Mucosa of descending colon (tissue), 3 donors: ENCODE results near the gene CSGALNACT2. TPM values are rescaled to one million over a fixed set of nuclear protein-coding genes. Genes with fewer than 3 reads are reported as not detected.

Source experiments
- ATAC-seq: fragments of 200-7000 bp; cut with Tn5 transposase; one replicate; pipeline ENCODE4 v1.9.1; 2020; ENCODE audit warnings: mild to moderate bottlenecking, moderate library complexity
- DNase-seq, 3 donors: peaks; one replicate each; pipeline ENCODE4 v3.0.0-alpha.2; 2020
- H3K36me3 ChIP-seq: fragments of 200-600 bp; one replicate; pipeline ENCODE4 v1.8.0; 2021; ENCODE audit warnings: low read depth, mild to moderate bottlenecking
- H3K4me1 ChIP-seq: fragments of 200-600 bp; one replicate; pipeline ENCODE4 v1.8.0; 2021; ENCODE audit warnings: low read depth, mild to moderate bottlenecking
- H3K4me3 ChIP-seq: fragments of 200-600 bp; one replicate; pipeline ENCODE4 v1.8.0; 2021; ENCODE audit warnings: mild to moderate bottlenecking
- H3K9me3 ChIP-seq: fragments of 200-600 bp; one replicate; pipeline ENCODE4 v1.8.0; 2021; ENCODE audit warnings: mild to moderate bottlenecking
- intact Hi-C, 2 donors: fragments of 100-400 bp; cut with DNase I in 1 of 2; cut with micrococcal nuclease in 1 of 2; formaldehyde crosslinking; loops; one replicate each; pipeline versions ENCODE4 v1.11.0 to v1.11.1; 2022; cut with DNase I, micrococcal nuclease
- total RNA-seq, 3 donors: library from RNA; stranded (reverse); fragmentation: NEBNext Ultra II Directional in 2 of 3; extraction: Animal tissue kit (Norgen Biotek cat#: 25700) in 2 of 3; gene quantifications; one replicate each; pipeline versions ENCODE4 v1.2.1 to v1.2.4, GENCODE V29; 2021 to 2023
- TF ChIP-seq, protein P1 (sequence below): fragments of 200-600 bp; IDR thresholded peaks from one replicate; pipeline ENCODE4 v1.8.0; 2022; ENCODE audit warnings: antibody characterized with exemption, mild to moderate bottlenecking
- donor health status: DM: no; HTN: no; CAD: no; lungs with moderate emphysema.
- donor health status: DM: no; HTN: no; CAD: no.
- donor health status: DM: no; HTN: yes; CAD: no.

Gene CSGALNACT2
- total RNA-seq, 3 donors from 2014 or later = 3.9 to 20.1 (median 7.4) TPM

DNA sequence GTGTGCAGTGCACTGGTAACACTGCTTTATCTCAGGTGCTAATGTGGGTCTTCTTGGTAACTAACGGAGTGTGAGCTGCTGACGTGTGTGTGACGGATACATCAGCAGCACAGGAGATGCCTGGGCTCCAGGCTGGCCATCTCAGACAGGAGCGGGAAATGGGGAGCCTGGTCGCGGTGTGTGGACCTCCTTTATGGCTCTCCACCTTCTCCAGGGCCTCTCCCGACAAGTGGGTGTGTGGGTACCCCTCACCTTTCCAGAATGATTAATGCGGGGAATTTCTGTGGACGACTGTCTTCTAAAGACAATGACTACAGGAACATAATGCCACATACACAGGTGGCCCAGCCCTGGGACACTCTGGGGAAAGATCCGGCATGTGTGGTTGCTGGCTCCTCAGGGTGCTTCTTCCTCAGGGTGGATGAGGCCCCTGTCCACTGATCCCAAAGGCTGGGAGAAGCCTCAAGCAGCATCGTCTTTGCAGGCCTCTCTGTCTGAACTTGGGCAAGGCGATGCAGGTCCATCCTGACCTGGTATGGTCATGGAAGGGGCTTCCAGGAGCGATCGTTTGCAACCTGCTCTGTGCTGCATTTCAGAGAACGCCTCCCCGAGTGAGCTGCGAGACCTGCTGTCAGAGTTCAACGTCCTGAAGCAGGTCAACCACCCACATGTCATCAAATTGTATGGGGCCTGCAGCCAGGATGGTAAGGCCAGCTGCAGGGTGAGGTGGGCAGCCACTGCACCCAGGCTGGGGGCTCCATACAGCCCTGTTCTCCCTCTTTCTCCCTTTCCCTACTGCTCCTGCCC is 20.3 kb upstream of the CSGALNACT2 start:
- DNase-seq (peak in 2 of 3 donors; percentile 9 to 29), ATAC-seq (no peak)
- intact Hi-C loops = no loop called here
- Histone ChIP-seq H3K4me1 (no peaks in the 10 kb centered on the region), H3K36me3 (no peaks in the 10 kb centered on the region), H3K4me3 (no peak overlapping the region), H3K9me3 (no peaks in the 10 kb centered on the region)
- TF ChIP-seq, protein P1, sequence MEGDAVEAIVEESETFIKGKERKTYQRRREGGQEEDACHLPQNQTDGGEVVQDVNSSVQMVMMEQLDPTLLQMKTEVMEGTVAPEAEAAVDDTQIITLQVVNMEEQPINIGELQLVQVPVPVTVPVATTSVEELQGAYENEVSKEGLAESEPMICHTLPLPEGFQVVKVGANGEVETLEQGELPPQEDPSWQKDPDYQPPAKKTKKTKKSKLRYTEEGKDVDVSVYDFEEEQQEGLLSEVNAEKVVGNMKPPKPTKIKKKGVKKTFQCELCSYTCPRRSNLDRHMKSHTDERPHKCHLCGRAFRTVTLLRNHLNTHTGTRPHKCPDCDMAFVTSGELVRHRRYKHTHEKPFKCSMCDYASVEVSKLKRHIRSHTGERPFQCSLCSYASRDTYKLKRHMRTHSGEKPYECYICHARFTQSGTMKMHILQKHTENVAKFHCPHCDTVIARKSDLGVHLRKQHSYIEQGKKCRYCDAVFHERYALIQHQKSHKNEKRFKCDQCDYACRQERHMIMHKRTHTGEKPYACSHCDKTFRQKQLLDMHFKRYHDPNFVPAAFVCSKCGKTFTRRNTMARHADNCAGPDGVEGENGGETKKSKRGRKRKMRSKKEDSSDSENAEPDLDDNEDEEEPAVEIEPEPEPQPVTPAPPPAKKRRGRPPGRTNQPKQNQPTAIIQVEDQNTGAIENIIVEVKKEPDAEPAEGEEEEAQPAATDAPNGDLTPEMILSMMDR = no peak

DNA sequence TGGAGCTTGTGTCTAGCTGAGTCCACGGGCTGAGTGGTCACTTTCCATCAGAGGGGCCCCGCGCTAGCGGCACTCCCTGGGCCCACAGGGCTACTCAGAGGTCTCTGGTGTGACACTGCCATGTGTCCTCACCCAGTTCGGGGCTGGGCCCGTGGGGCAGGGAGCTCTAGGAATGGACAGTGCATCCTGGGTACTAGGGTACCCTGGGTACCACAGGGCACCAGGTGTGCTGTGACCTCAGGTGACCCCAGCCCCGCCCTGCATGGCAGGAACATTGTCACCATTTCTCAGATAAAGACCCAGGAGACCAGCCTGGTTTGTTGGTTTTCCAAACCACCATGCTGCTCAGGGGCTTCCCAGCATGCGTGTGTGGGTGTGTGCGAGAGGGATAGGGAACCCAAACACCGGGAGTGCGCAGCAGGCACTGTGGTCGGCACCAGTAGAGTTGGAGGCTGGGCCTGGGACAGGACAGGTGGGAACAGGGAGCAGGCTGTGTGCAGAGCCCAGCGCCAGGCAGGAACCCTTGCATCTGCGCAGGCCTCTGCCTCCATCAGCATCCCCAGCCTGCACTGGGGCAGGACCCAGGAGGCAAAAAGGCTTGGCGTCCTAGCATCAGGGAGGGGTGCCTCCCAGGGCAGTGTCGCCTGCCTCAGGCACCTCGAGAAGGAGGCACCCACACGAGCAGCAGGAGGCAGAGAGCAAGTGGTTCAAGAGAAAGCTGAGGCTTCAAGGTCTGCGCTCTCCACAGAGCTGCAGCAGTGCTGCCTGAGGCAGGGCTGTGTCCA is 19.4 kb upstream of the CSGALNACT2 start:
- intact Hi-C loops = no loop called here
- no peak for ATAC-seq

DNA sequence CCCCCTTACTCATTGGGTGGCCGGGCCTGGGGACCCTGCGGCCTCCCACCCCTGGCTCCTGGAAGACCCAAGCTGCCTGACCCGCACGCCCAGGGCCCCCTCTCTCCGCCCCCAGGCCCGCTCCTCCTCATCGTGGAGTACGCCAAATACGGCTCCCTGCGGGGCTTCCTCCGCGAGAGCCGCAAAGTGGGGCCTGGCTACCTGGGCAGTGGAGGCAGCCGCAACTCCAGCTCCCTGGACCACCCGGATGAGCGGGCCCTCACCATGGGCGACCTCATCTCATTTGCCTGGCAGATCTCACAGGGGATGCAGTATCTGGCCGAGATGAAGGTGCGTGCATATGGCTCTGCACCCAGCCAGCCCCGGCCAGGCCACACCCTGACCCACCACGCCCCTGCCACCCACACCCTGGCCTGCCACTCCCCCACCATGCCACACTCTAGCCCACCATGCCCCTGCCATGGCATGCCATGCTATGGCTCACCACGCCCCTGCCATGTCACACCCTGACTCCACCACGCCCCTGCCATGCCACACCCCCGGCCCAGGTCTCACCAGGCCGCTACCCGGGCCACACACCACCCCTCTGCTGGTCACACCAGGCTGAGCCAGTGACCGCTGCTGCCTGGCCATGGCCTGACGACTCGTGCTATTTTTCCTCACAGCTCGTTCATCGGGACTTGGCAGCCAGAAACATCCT is 18.7 kb upstream of the CSGALNACT2 start:
- H3K9me3 ChIP-seq = no peaks in the 10 kb centered on the region
- no peaks in the 10 kb centered on the region for H3K4me1 ChIP-seq
- TF ChIP-seq, protein P1 = no peak
- no peaks in the 10 kb centered on the region for H3K36me3 ChIP-seq
- ATAC-seq (no peak), DNase-seq (peak in 2 of 3 donors; percentile 17 to 56)
- intact Hi-C loops = no loop called here
- no peak overlapping the region for H3K4me3 ChIP-seq

More for the DNA sequence above, 19.4 kb upstream of the CSGALNACT2 start:
- no peaks in the 10 kb centered on the region for H3K9me3 ChIP-seq
- TF ChIP-seq, protein P1 = no peak
- no peak overlapping the region for H3K4me3 ChIP-seq
- H3K4me1 ChIP-seq = no peaks in the 10 kb centered on the region
- H3K36me3 ChIP-seq = no peaks in the 10 kb centered on the region
- DNase-seq = peak in 1 of 3 donors; percentile 47

DNA sequence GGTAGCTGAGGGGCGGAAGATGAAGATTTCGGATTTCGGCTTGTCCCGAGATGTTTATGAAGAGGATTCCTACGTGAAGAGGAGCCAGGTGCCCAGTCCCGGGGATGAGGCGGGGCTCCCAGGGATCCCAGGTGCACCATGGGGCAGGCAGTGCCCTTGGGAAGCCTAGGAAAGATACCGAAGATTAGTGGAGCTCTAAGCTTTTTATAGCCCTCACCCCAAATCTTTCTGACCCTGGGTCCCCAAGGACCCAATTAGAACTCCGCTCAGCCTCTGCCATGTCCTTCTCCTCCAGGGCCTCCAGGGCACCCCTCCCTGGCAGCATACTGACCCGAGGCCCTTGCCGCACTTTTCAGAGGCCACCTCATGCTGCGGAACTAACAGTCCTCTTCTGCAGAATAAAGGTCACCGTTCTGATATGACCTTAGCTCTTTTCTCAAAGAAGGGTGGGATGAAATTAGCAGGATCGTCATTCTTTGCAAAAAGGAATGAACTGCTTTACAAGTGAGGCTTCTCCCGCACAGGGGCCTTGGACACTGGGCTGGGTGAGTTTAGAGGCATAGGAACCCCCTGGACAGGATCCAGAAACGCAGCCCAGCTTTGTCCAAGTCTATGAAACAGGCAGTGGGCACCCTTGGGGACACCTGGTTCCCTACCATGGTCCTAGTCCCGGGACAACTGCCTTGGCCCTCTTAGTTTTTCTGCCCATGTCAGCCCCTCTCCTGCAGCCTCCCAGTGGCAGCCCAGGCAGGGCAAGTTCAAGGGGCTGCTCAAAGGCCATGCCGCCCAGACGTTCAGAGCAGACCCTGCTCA is 17.9 kb upstream of the CSGALNACT2 start:
- ATAC-seq (no peak), DNase-seq (peak in 2 of 3 donors; percentile 13 to 36)
- no peaks in the 10 kb centered on the region for H3K4me1 ChIP-seq
- intact Hi-C loops = no loop called here
- no peaks in the 10 kb centered on the region for H3K9me3 ChIP-seq
- TF ChIP-seq, protein P1 = no peak
- H3K36me3 ChIP-seq = no peaks in the 10 kb centered on the region
- H3K4me3 ChIP-seq = no peak overlapping the region

DNA sequence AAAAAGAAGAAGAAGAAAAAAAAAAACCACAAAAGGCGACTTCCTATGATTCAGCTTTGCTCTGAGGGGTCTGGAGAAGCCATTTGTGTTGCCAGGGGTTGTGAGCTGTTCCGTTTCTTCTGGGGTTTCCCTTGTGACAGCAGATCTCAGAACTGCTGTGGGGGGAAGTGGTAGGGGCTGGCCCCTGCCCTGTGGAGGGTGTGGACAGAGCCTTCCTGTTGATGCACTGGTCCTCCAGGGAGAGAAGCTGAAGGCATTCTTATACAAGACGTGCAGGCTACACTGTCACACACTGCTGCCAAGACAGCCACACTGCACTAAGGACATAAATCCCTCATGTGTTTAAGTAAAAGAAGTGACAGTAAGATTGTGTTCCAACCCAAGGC is 17.3 kb upstream of the CSGALNACT2 start:
- ATAC-seq (peak; percentile 70), DNase-seq (peak in 2 of 3 donors; percentile 23 to 67)
- H3K4me1 ChIP-seq = no peaks in the 10 kb centered on the region
- H3K4me3 ChIP-seq = no peak overlapping the region
- TF ChIP-seq, protein P1 = no peak
- H3K9me3 ChIP-seq = no peaks in the 10 kb centered on the region
- intact Hi-C loops = no loop called here
- no peaks in the 10 kb centered on the region for H3K36me3 ChIP-seq
